AG04449 (cell line): ENCODE results near the gene SERPINB2.

Experiments used
- CTCF ChIA-PET: fragments of 350-600 bp; formaldehyde crosslinking; extraction: SDS; loops from one replicate; lab custom pipeline; 2021; ENCODE audit warnings: antibody characterized with exemption; lab: Yijun Ruan, JAX
- POLR2A ChIA-PET: fragments of 400-600, 350-600 bp; formaldehyde crosslinking; extraction: SDS; loops from one replicate; lab custom pipeline; 2020; ENCODE audit warnings: antibody characterized with exemption, inconsistent platforms; lab: Yijun Ruan, JAX
- DNase-seq: peaks from one replicate; pipeline ENCODE4 v3.0.0-alpha.2; 2010; ENCODE audit warnings: low read depth, low spot score
- H3K4me3 ChIP-seq: 2 replicates; pipeline ENCODE4 v1.5.1; 2011; ENCODE audit warnings: low read depth, mild to moderate bottlenecking, control low read depth, low read length
- CTCF ChIP-seq: IDR thresholded peaks from one replicate; pipeline ENCODE4 v1.5.1; 2011; ENCODE audit warnings: mild to moderate bottlenecking, moderate library complexity, low read length, control low read depth, inconsistent platforms; ENCODE audit not compliant: insufficient read depth; ENCODE audit errors: missing control alignments

The SERPINB2 gene

DNA sequence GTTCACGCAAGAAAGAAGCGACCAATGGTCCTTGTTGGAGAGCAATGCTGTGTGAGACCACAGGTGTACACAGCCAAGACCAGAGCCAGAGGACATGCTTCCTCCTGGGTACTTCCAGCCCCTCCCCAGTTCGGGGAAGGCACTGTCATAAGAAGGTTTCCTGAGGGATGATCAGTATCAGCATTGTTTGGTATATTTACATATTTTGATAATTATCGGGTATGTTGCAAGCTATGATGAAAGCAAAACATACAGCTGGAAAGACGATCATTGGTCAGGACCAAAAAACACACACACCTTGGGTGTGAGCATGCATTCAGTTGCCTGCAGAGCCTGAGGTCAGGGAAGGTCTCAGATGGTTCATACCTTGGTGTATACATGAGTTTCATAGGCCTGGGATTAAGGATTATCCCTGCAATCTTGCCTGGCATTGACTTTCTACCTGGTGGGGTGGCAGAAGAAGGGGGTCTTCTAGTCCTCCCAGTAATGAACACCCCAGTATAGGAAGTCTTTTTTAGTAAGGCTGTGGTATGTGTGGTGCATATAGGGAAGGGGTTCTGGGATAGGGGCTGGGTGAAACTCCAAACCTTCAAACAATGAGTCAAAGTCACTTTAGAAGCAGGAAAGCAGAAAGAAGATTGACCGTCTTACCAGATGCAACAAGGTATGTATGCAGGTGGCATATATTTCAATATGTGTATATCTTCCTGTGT lies 2.9 kb downstream of the SERPINB2 start:
- ChIA-PET POLR2A (no interaction called here), CTCF (interaction anchor here (1.3 to 1.9 kb wide), 3 partner anchors 46 to 104 kb away, joined by 3 to 6 read pairs (median 4); no protein-coding TSS in a partner anchor)
- no peak for DNase-seq
- no peak for TF ChIP-seq CTCF
- H3K4me3 ChIP-seq: no peak overlapping the region

- no peak for DNase-seq
- ChIA-PET POLR2A (no interaction called here), CTCF (interaction anchor here (1.2 to 1.9 kb wide), 4 partner anchors 44 to 104 kb away, joined by 3 to 9 read pairs (median 4); no protein-coding TSS in a partner anchor)
- H3K4me3 ChIP-seq: no peak overlapping the region
- no peak for TF ChIP-seq CTCF
Measured at GRCh38 chr18:63890950-63891304, 3.4 kb downstream of the SERPINB2 start.

GRCh38 chr18:63892566-63892965 lies 5.1 kb downstream of the SERPINB2 start:
- no peak for TF ChIP-seq CTCF
- no peak for DNase-seq
- ChIA-PET POLR2A (no interaction called here), CTCF (interaction anchor here (1.6 kb wide), 1 partner anchor 44 kb away, joined by 9 read pairs; no protein-coding TSS in a partner anchor)
- H3K4me3 ChIP-seq: no peak overlapping the region

GRCh38 chr18:63894106-63894772 lies 6.7 kb downstream of the SERPINB2 start:
- no peak overlapping the region for H3K4me3 ChIP-seq
- ChIA-PET CTCF (interaction anchor here (0.8 to 1.1 kb wide), 2 partner anchors 8 to 42 kb away, joined by 3 read pairs; no protein-coding TSS in a partner anchor), POLR2A (no interaction called here)
- DNase-seq: no peak
- no peak for TF ChIP-seq CTCF

DNA sequence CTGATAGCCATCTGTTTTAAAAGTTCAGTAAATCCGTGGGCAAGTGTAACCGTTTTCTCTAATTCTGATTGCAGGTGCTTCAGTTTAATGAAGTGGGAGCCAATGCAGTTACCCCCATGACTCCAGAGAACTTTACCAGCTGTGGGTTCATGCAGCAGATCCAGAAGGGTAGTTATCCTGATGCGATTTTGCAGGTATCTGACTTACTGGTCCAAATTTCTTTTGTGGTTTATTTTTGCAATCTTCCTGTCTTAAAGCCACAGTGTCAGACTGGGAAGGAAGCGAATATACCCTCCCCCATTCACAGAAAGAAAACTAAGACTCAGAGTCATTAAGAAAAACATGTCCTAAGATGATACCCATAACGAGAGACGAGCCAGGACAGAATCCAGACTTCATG lies 7.7 kb downstream of the SERPINB2 start:
- POLR2A ChIA-PET: no interaction called here
- H3K4me3 ChIP-seq: no peak overlapping the region
- TF ChIP-seq CTCF: no peak
- CTCF ChIA-PET: no interaction called here
- DNase-seq: no peak

- CTCF ChIA-PET: interaction anchor here (1.0 to 4.4 kb wide), 2 partner anchors 39 to 391 kb away, joined by 3 to 16 read pairs; no protein-coding TSS in a partner anchor
- POLR2A ChIA-PET: no interaction called here
- no peak for DNase-seq
Measured at GRCh38 chr18:63897072-63897471, 9.6 kb downstream of the SERPINB2 start.

More at GRCh38 chr18:63897072-63897471, 9.6 kb downstream of the SERPINB2 start:
- no peak overlapping the region for H3K4me3 ChIP-seq
- TF ChIP-seq CTCF: no peak
